Kidney tubule cell (primary cell): Measurements from ENCODE around the gene NID1.
"Not testable (repeated sequence)": the region's sequence is repeated elsewhere in the genome, so short reads cannot be mapped to it uniquely, and the experiment has no call there.

ENCODE experiments used
- DNase-seq: peaks from one replicate; pipeline ENCODE4 v3.0.0-alpha.2; 2018; ENCODE audit warnings: low spot score

NID1 gene

DNA sequence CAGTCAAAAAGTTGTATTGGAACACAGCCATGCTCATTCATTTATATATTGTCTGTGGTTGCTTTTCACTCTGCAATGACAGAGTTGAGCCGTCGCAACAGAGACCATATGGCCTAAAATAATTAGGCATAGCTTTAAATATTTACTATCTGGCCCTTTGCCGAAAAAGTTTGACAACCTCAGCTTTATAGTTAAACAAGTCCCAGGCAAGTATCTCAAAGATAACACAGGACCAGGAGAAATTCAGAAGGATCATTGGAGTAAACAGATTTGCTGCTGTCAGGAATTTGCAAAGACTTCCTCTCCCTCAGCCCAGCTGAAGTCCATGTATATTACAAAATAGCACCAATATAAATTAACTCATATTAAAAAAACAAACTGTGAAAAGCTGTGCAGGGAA is 34.4 kb downstream of the NID1 start:
- no peak for DNase-seq

DNA sequence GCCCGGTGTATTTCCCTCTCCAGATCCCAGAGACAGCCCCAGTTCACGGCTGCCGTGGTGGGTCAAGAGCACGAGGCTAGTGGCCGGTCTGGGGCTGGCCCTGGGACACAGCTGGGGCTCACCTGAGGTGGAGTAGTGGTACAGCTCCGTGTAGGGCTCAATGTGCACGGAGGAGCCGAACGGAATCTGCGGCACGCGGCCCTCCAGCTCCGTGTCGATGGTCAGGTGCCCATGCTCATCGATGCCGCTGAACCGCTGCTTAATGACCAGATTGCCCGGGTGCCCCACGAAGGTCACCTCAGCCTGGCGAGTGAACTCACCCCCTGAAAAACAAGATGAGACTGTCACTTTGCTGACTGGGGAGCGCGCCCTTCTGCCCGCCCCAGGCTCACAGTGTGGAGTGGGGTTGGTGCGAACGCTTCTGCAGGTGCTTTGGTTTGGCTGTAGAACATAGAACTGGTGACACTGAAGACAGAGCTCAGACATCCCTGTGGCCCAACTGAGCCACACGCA is 35.4 kb downstream of the NID1 start:
- DNase-seq, result no peak

GRCh38 chr1:236027104-236027503 is 37.8 kb downstream of the NID1 start:
- DNase-seq, result no peak

DNA sequence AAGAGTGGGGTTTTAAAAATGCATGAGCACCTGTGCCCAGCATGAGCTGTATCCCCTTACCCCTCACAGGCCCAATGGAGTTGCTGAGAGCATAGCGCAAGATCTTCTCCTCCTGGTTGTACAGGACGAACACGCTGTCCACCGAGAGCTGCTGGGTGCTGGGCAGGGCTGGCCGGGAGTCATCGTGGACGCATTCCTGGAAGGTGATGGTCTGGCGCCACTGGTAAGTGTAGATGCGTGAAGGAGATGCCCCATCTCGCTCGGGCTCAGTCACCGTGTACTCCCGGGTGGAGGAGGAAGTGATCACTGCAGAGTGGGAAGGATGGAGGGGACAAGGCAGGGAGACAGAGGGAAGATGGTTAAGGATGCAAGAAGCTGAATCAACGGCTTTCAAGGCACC is 39.1 kb downstream of the NID1 start:
- DNase-seq, result no peak

DNA sequence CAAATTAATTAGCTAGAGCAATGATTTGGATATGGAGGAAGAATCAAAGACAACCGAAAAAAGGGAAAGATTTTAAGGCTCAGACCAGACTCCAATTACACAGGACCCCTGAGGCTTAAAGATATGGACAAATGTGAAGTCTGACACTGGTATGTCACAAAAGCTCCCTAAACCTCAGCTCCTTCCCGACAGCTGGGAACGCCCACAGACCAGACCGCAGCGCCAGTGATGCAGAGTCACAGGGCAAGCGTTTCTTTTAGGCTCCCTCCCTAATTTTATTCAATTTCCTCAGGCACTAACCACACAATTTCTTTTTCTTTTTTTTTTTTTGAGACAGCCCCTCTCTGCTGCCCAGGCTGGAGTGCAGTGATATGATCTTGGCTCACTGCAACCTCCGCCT is 40.2 kb downstream of the NID1 start:
- DNase-seq, result no peak

- DNase-seq, result no peak
Measured at GRCh38 chr1:236023926-236024565, 40.8 kb downstream of the NID1 start.

- no peak for DNase-seq
Measured at GRCh38 chr1:236021424-236022135, 43.3 kb downstream of the NID1 start.

GRCh38 chr1:236020359-236021219 is 44.3 kb downstream of the NID1 start:
- peak; percentile 64 for DNase-seq

GRCh38 chr1:236018885-236019453 is 45.9 kb downstream of the NID1 start:
- no peak for DNase-seq

GRCh38 chr1:236016782-236017400 is 48.0 kb downstream of the NID1 start:
- DNase-seq, result peak; percentile 80

DNA sequence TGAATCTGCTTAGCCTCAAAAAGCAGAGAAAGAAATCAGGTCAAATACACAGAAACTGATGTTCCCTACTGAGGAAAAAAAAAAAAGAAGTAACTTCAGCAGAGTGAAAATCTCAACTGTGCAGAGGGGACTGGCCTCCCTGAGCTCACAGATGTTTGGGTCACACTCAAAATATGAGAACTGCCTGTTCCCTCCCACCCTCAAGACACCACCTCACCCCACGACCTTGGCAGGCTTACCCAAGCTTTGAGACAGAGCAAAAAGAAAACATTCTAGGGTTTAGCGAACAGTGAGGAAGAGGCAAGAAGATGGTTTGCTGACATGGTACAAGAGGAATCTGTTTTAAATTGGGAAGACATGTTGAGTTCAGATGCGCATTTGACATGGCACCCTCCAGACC is 48.8 kb downstream of the NID1 start:
- DNase-seq, result no peak

- DNase-seq, result no peak
Measured at GRCh38 chr1:236015539-236015938, 49.4 kb downstream of the NID1 start.

DNA sequence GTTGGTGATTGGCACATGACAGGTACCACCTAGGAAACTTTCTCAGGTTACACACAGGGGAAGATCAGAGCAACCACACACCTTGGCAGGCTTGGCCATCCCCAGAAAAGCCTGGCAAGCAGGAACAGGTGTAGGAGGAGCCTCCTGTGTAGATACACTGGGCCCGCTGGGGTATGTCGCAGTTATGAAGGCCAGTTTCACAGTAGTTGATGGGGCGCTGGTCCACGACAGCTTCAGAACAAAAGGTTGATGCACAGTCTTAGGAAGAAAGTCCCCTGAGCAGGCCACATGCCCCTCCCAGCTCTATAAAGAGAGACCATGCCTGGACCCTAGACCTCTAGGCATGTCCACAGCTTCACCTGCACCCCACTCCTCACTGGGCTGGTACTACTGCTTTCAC is 51.6 kb downstream of the NID1 start:
- no peak for DNase-seq

- DNase-seq, result no peak
Measured at GRCh38 chr1:236011641-236012040, 53.2 kb downstream of the NID1 start.

DNA sequence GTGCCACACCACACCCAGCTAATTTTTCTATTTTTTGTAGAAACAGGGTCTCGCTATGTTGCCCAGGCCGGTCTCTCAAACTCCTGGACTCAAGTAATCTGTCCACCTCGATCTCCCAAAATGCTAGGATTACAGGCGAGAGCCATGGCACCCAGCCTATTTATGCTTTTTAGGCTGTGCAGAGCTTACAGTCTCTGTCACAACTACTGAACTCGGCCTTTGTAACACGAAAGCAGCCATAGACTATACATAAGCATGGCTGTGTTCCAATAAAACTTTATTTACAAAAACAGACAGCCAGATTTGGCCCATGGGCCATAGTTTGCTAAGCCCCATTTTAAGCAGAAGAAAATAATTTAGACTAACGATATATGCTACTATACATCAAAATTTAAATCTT is 54.4 kb downstream of the NID1 start:
- no peak for DNase-seq

- no peak for DNase-seq
Measured at GRCh38 chr1:236009857-236010256, 55.0 kb downstream of the NID1 start.

DNA sequence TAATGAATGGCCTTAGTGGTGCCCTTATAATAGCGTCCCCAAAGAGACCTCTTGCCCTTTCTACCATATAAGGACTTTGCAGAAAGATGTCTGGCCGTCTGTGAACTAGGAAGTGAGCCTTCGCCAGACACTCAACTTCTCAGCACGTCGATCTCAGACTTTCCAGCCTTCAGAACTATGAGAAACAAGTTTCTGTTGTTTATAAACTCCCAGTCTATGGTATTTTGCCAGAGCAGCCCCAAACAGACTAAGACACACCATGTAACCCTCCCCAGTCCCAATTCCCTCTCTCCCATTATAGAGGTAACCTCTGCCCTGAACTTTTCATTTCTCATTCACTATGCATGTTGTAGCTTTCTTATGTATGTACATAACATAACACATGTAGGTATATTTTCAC is 55.7 kb downstream of the NID1 start:
- DNase-seq, result no peak

DNA sequence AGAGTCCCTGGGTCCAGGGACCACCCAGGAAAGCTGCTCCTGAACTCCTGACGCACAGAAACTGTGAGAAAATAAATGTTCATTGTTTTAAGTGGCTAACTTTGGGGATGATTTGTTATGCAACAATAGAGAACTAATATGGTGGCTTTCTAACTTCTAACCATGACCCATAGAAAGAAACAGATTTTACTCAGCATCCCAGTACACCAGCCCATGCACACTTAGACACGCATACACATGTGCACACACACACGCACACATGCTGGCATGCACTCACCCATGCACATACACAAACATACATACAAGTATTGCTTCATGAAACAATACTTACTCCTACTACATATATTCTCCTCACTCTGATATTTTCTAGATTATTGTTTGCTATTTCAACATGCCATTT is 57.1 kb downstream of the NID1 start:
- DNase-seq, result no peak

DNA sequence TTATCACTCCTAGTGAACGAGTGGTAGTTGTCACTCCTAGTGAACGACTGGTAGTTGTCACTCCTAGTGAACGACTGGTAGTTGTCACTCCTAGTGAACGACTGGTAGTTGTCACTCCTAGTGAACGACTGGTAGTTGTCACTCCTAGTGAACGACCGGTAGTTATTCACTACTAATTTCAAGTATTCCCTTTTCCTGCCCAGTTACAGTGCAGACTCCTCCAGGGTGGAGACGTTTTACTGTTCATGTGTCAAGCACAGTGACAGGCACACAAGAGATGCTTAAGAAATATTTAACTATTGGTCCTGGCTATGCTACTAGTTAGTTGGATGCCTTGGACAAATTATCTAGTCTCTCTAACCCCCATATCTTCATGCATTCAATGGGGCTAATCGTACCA is 61.8 kb downstream of the NID1 start:
- not testable (repeated sequence) for DNase-seq

- no peak for DNase-seq
Measured at GRCh38 chr1:236002572-236002971, 62.3 kb downstream of the NID1 start.

DNA sequence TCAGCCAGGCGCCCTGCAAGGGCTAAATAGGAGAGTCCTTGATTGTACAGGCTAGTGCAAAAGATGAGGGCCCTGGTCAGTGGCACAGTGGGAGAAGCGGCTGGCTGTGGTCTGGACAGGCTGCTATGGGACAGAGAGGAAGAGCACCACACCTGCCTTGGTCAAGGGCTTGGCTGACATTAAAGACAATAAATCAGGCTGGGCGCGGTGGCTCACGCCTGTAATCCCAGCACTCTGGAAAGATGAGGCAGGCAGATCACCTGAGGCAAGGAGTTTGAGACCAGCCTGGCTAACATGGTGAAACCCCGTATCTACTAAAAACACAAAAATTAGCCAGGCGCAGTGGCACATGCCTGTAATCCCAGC is 62.9 kb downstream of the NID1 start:
- DNase-seq, result no peak

- DNase-seq, result no peak
Measured at GRCh38 chr1:236000781-236001180, 64.1 kb downstream of the NID1 start.
